ENCODE measurements around the gene ATRAID.

Gene ATRAID

GRCh38 chr2:27251766-27252165 lies 39.9 kb downstream of the ATRAID start:
- no peak for DNase-seq

- no peak for DNase-seq
Observed at GRCh38 chr2:27255187-27255586, 43.3 kb downstream of the ATRAID start.

- no peak for DNase-seq
Observed at GRCh38 chr2:27255660-27256059, 43.8 kb downstream of the ATRAID start.

GRCh38 chr2:27256855-27257454 lies 45.1 kb downstream of the ATRAID start:
- DNase-seq = no peak

- no peak for DNase-seq
Observed at GRCh38 chr2:27258051-27258450, 46.2 kb downstream of the ATRAID start.

GRCh38 chr2:27261241-27261925 lies 49.5 kb downstream of the ATRAID start:
- no peak for DNase-seq

- no peak for DNase-seq
Observed at GRCh38 chr2:27261926-27262298, 50.1 kb downstream of the ATRAID start.

GRCh38 chr2:27262379-27263286 lies 50.8 kb downstream of the ATRAID start, which contains the start of gene SLC30A3:
Gene SLC30A3 (minus strand): TSS chr2:27263047. CDS start chr2:27262906, 141 bp downstream.
- DNase-seq = no peak

GRCh38 chr2:27263287-27264252 lies 51.7 kb downstream of the ATRAID start:
- no peak for DNase-seq

- no peak for DNase-seq
Observed at GRCh38 chr2:27264253-27264752, 52.5 kb downstream of the ATRAID start.

- DNase-seq = peak; percentile 67
Observed at GRCh38 chr2:27264753-27265535, 53.1 kb downstream of the ATRAID start.

GRCh38 chr2:27265536-27265870 lies 53.7 kb downstream of the ATRAID start:
- DNase-seq = no peak

All from NCI-H2107 (cell line).